HepG2 (cell line): Measurements from ENCODE around the gene SLC35B1. TPM values are rescaled to one million over a fixed set of nuclear protein-coding genes. Genes with fewer than 3 reads are reported as not detected.

Source experiments
- AHR ChIP-seq: IDR thresholded peaks from 2 replicates; pipeline ENCODE4 v1.6.1; 2018; ENCODE audit warnings: missing genetic modification reagents, missing compliant biosample characterization
- ATF1 ChIP-seq: IDR thresholded peaks from 2 replicates; pipeline ENCODE4 v1.6.1; 2016; ENCODE audit warnings: mild to moderate bottlenecking, control low read depth
- DR1 ChIP-seq: sonication (generic); formaldehyde crosslinking; IDR thresholded peaks from 2 replicates; pipeline ENCODE4 v1.8.0; 2021; ENCODE audit warnings: mild to moderate bottlenecking, missing genetic modification reagents, inconsistent platforms
- ESRRA ChIP-seq: sonication (generic); formaldehyde crosslinking; IDR thresholded peaks from 2 replicates; pipeline ENCODE4 v1.5.1; 2020; ENCODE audit warnings: mild to moderate bottlenecking, low read depth, missing genetic modification reagents
- EZH2 ChIP-seq: conservative IDR thresholded peaks from 2 replicates; pipeline ENCODE4 v1.6.1; 2012; ENCODE audit warnings: mild to moderate bottlenecking, low read depth, low read length, moderate library complexity
- FLYWCH1 ChIP-seq: sonication (generic); formaldehyde crosslinking; IDR thresholded peaks from 2 replicates; pipeline ENCODE4 v1.8.1; 2023; ENCODE audit warnings: mild to moderate bottlenecking, missing genetic modification reagents
- FOXK2 ChIP-seq: fragments of 450-650 bp; IDR thresholded peaks from 2 replicates; pipeline ENCODE4 v1.6.1; 2016
- HNRNPH1 ChIP-seq: fragments of 200-400 bp; formaldehyde crosslinking; optimal IDR thresholded peaks from 2 replicates; pipeline ENCODE3; 2017; ENCODE audit warnings: mild to moderate bottlenecking, low read depth, low read length
- KDM5B ChIP-seq: sonication (generic); formaldehyde crosslinking; IDR thresholded peaks from 2 replicates; pipeline ENCODE4 v1.4.0; 2020; ENCODE audit warnings: missing genetic modification reagents, mild to moderate bottlenecking, borderline replicate concordance
- MBNL3 ChIP-seq: fragments of 250-450 bp; sonication (Bioruptor Pico); conservative IDR thresholded peaks from 2 replicates; pipeline ENCODE4 v1.8.0; 2022; ENCODE audit warnings: mild to moderate bottlenecking, inconsistent platforms
- MED1 ChIP-seq: sonication (generic); formaldehyde crosslinking; IDR thresholded peaks from 2 replicates; pipeline ENCODE4 v1.4.0; 2020; ENCODE audit warnings: missing genetic modification reagents
- PHB2 ChIP-seq: fragments of 450-650 bp; IDR thresholded peaks from 2 replicates; pipeline ENCODE4 v1.6.1; 2018; ENCODE audit not compliant: partially characterized antibody
- PHF21A ChIP-seq: sonication (generic); formaldehyde crosslinking; IDR thresholded peaks from 2 replicates; pipeline ENCODE4 v1.5.0; 2020; ENCODE audit warnings: mild to moderate bottlenecking, missing genetic modification reagents
- RORA ChIP-seq: sonication (generic); formaldehyde crosslinking; IDR thresholded peaks from 2 replicates; pipeline ENCODE4 v1.5.0; 2020; ENCODE audit warnings: mild to moderate bottlenecking, missing genetic modification reagents, moderate library complexity
- SALL1 ChIP-seq: sonication (generic); formaldehyde crosslinking; IDR thresholded peaks from 2 replicates; pipeline ENCODE4 v1.8.0; 2022; ENCODE audit warnings: mild to moderate bottlenecking, missing genetic modification reagents
- TBP ChIP-seq: sonication (generic); formaldehyde crosslinking; IDR thresholded peaks from 2 replicates; pipeline ENCODE4 v1.5.0; 2020; ENCODE audit warnings: missing genetic modification reagents
- ZFP82 ChIP-seq: sonication (generic); formaldehyde crosslinking; IDR thresholded peaks from 2 replicates; pipeline ENCODE4 v1.5.1; 2020; ENCODE audit warnings: mild to moderate bottlenecking, missing genetic modification reagents, borderline replicate concordance
- ZNF136 ChIP-seq: sonication (generic); formaldehyde crosslinking; IDR thresholded peaks from 2 replicates; pipeline ENCODE4 v1.8.1; 2022; ENCODE audit warnings: low read depth, mild to moderate bottlenecking, moderate library complexity, missing genetic modification reagents
- ZNF180 ChIP-seq: sonication (generic); formaldehyde crosslinking; IDR thresholded peaks from 2 replicates; pipeline ENCODE4 v1.4.0; 2020; ENCODE audit warnings: low read depth, missing genetic modification reagents, borderline replicate concordance
- ZNF264 ChIP-seq: sonication (generic); formaldehyde crosslinking; IDR thresholded peaks from 2 replicates; pipeline ENCODE4 v1.4.0; 2020; ENCODE audit warnings: missing genetic modification reagents
- ZNF451 ChIP-seq: sonication (generic); formaldehyde crosslinking; IDR thresholded peaks from 2 replicates; pipeline ENCODE4 v1.5.0; 2020; ENCODE audit warnings: mild to moderate bottlenecking, missing genetic modification reagents
- ZNF790 ChIP-seq: sonication (generic); formaldehyde crosslinking; IDR thresholded peaks from 2 replicates; pipeline ENCODE4 v1.8.0; 2022; ENCODE audit warnings: missing genetic modification reagents, mild to moderate bottlenecking, borderline replicate concordance
- polyA plus RNA-seq, 8 experiments: library from polyadenylated mRNA; depleted of rRNA in 3 of 8; stranded (reverse) in 7 of 8; unstranded in 1 of 8; fragments of >200 nt; fragmentation: Illumina TruSeq in 4 of 8; extraction: Trizol in 4 of 8; gene quantifications; 2 replicates each; pipeline versions ENCODE4 v1.2.1 to v1.2.3, GENCODE V29; 2011 to 2016; ENCODE audit warnings: low read depth in 4 of 8, missing spikeins in 1 of 8, mixed read lengths in 1 of 8; ENCODE audit not compliant: insufficient read depth in 1 of 8
- total RNA-seq, 5 experiments: library from RNA; depleted of rRNA; stranded (reverse); fragments of >200 nt; fragmentation: Illumina TruSeq; extraction: Trizol; gene quantifications; 2 replicates each; pipeline ENCODE4 v1.2.3, GENCODE V29; 2016; ENCODE audit warnings: low read depth in 1 of 5
- TF ChIP-seq, protein P1 (sequence below): IDR thresholded peaks from 2 replicates; pipeline ENCODE4 v1.6.1; 2016; ENCODE audit warnings: missing biosample characterization, missing genetic modification reagents, low read depth
- TF ChIP-seq, protein P2 (sequence below): sonication (generic); formaldehyde crosslinking; IDR thresholded peaks from 2 replicates; pipeline ENCODE4 v1.5.1; 2020; ENCODE audit warnings: missing genetic modification reagents, mild to moderate bottlenecking, borderline replicate concordance
- TF ChIP-seq, protein P3 (sequence below): sonication (generic); formaldehyde crosslinking; IDR thresholded peaks from 2 replicates; pipeline ENCODE4 v1.4.0; 2020; ENCODE audit warnings: mild to moderate bottlenecking, missing genetic modification reagents
- TF ChIP-seq, protein P4 (sequence below): sonication (generic); IDR thresholded peaks from 2 replicates; pipeline ENCODE4 v1.6.1; 2016; ENCODE audit warnings: low read depth, borderline replicate concordance

SLC35B1 gene
- total and polyA plus RNA-seq, 2 of the 13 experiments (the other 11 are each of a cell fraction or from before 2014, with no cell fraction given): 99.6 to 113 TPM

DNA sequence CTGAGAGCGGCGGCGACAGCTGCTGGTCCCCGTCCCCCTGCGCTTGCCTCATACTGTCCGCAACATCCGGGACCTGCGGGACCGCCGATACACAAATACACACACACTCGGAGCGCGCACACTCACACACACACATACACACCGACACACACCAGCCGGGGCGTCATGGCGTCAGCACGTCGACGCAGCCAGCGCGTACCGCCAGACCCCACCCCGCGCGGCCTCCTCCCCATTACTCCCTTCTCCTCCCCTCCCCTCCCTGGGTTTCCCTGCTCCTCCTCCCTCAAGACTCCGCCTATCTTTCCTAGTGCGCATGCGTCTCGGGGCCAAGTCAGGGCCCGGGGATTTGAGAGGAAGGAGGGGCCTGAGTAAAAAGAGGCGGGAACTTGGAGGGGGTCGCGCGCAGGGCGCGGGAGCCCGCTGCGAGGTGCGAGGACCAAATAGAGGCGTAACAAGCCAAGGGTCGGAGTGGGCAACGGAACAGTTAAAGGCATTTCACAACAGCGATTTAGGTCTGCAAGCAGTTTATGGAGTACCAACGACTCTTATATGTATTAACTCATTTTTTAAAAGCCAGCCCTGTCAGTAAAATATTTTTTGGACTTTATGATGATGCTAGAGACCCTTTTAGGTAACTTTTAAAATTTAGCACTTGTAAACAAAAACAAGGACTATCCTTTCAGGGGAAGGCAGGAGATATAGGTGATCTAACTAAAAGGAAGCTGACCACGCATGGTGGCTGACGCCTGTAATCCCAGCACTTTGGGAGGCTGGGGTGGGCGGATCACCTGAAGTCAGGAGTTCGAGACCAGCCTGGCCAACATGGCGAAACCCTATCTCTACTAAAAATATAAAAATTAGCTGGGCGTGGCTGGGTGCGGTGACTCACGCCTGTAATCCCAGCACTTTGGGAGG lies 29.6 kb downstream of the SLC35B1 start, which contains the start of gene SPOP (continued):
- TF ChIP-seq, protein P1, sequence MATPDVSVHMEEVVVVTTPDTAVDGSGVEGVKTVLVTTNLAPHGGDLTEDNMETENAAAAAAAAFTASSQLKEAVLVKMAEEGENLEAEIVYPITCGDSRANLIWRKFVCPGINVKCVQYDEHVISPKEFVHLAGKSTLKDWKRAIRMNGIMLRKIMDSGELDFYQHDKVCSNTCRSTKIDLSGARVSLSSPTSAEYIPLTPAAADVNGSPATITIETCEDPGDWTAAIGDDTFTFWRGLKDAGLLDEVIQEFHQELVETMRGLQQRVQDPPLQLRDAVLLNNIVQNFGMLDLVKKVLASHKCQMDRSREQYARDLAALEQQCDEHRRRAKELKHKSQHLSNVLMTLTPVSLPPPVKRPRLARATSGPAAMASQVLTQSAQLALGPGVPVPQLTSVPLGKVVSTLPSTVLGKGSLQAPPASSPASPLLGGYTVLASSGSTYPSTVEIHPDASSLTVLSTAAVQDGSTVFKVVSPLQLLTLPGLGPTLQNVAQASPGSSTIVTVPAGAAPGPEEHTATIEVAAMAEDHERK: peak; percentile 99
- peak; percentile 97; the same call in 1 of the 2 replicates for TF ChIP-seq FLYWCH1 (CRISPR knock-in tag)
- TF ChIP-seq ZFP82 (CRISPR knock-in tag): peak; percentile 55; the same call in 1 of the 2 replicates
- no peak for TF ChIP-seq MBNL3 (CRISPR knock-in tag)
- no peak for TF ChIP-seq EZH2
- peak; percentile 96; the same call in 1 of the 2 replicates for TF ChIP-seq ZNF790 (CRISPR knock-in tag)
- TF ChIP-seq FOXK2: peak; percentile 92
- peak; percentile 79 for TF ChIP-seq PHF21A (CRISPR knock-in tag)
- peak; percentile 95 for TF ChIP-seq AHR (CRISPR knock-in tag)
- no peak for TF ChIP-seq RORA
- TF ChIP-seq SALL1: peak; percentile 99
- peak; percentile 70; the same call in 1 of the 2 replicates for TF ChIP-seq ATF1
- peak; percentile 77; the same call in 1 of the 2 replicates for TF ChIP-seq MED1 (CRISPR knock-in tag)
- peak; percentile 98 for TF ChIP-seq ZNF136 (CRISPR knock-in tag)
- TF ChIP-seq PHB2: no peak
- peak; percentile 89; the same call in 1 of the 2 replicates for TF ChIP-seq ZNF264
- TF ChIP-seq, protein P2, sequence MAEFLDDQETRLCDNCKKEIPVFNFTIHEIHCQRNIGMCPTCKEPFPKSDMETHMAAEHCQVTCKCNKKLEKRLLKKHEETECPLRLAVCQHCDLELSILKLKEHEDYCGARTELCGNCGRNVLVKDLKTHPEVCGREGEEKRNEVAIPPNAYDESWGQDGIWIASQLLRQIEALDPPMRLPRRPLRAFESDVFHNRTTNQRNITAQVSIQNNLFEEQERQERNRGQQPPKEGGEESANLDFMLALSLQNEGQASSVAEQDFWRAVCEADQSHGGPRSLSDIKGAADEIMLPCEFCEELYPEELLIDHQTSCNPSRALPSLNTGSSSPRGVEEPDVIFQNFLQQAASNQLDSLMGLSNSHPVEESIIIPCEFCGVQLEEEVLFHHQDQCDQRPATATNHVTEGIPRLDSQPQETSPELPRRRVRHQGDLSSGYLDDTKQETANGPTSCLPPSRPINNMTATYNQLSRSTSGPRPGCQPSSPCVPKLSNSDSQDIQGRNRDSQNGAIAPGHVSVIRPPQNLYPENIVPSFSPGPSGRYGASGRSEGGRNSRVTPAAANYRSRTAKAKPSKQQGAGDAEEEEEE: peak; percentile 23; the same call in 1 of the 2 replicates
- no peak for TF ChIP-seq ZNF180 (CRISPR knock-in tag)
- TF ChIP-seq ZNF451: peak; percentile 94
- TF ChIP-seq TBP (CRISPR knock-in tag): no peak
- TF ChIP-seq, protein P3, sequence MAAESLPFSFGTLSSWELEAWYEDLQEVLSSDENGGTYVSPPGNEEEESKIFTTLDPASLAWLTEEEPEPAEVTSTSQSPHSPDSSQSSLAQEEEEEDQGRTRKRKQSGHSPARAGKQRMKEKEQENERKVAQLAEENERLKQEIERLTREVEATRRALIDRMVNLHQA (CRISPR knock-in tag): 0 out of 2 replicates have a peak, but pooled peaks have one; percentile 88
- TF ChIP-seq ESRRA: peak; percentile 79; the same call in 1 of the 2 replicates
- peak; percentile 100 for TF ChIP-seq KDM5B (CRISPR knock-in tag)
- TF ChIP-seq, protein P4, sequence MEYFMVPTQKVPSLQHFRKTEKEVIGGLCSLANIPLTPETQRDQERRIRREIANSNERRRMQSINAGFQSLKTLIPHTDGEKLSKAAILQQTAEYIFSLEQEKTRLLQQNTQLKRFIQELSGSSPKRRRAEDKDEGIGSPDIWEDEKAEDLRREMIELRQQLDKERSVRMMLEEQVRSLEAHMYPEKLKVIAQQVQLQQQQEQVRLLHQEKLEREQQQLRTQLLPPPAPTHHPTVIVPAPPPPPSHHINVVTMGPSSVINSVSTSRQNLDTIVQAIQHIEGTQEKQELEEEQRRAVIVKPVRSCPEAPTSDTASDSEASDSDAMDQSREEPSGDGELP: peak; percentile 92
- TF ChIP-seq HNRNPH1: no peak
- peak; percentile 64; the same call in 1 of the 2 replicates for TF ChIP-seq DR1 (CRISPR knock-in tag)
